Heart left ventricle (tissue), 13 donors: ENCODE results near the gene LUZP2.
"Not testable (repeated sequence)": the region's sequence is repeated elsewhere in the genome, so short reads cannot be mapped to it uniquely, and the experiment has no call there.

ENCODE experiments used
- CTCF ChIP-seq, 12 donors: fragments of 200-600 bp; sonication (generic) in 4 of 12; IDR thresholded peaks; one replicate each; pipeline versions ENCODE4 v1.5.0 to v1.8.0; 2018 to 2022; ENCODE audit warnings: antibody characterized with exemption in 12 of 12, mild to moderate bottlenecking in 5 of 12
- POLR2A ChIP-seq, 2 donors: fragments of 450-650 bp; IDR thresholded peaks; one replicate each; pipeline ENCODE4 v1.6.1; 2017; ENCODE audit warnings: antibody characterized with exemption in 2 of 2, mild to moderate bottlenecking in 2 of 2, moderate library complexity in 2 of 2
- donor health status: ischemic (EF 13 %, LVEDD 7.1; RV severe dilation, severe dysfunction).
- donor health status: DM: no; HTN: yes; CAD: no.
- donor health status: DM: no; HTN: no; CAD: no.
- donor health status: ischemic (EF 25% LVEDD 6.9; RV normal size, moderate dysfunction).
- donor health status: ischemic (EF 25% LVEDD 5.7; RV mildly dilated, moderate dysfunction).
- donor health status: ischemic (EF 35%, LVEDD 5.7; RV mildly dilated, moderate dysfunction).
- donor health status: nonischemic (EF 11% LVEDD 7.7; RV severe dilation, severe dysfunction).
- donor health status: DM: yes; HTN: yes; CAD: no.
- donor health status: PGD.
- donor health status: ischemic (EF 29% LVEDD 5.4; RV normal size, mild dysfunction).
- donor health status: nonischemic (EF 23%, LVEDD 6.1; RV moderate dilation, normal function).

- not testable (repeated sequence) for TF ChIP-seq CTCF, POLR2A (IDR thresholded peaks at IDR 0.05)
Measured at GRCh38 chr11:24891845-24892492, 395.1 kb downstream of the LUZP2 start.
